MM.1S (cell line): ENCODE results near the gene KRTAP1-1.

ENCODE experiments used
- DNase-seq: peaks from one replicate; pipeline ENCODE4 v3.0.0-alpha.2; 2015
- H2AFZ ChIP-seq: fragments of 300-600 bp; sonication (generic); 2 replicates; pipeline ENCODE4 v1.6.0; 2016; ENCODE audit warnings: antibody characterized with exemption, low read length
- H3F3A ChIP-seq: fragments of 300-600 bp; sonication (generic); 2 replicates; pipeline ENCODE4 v1.6.1; 2016; ENCODE audit warnings: mild to moderate bottlenecking, antibody characterized with exemption, low read length, moderate library complexity, mixed read lengths; ENCODE audit not compliant: insufficient read depth
- H3K27ac ChIP-seq: fragments of 300-600 bp; sonication (generic); 2 replicates; pipeline ENCODE4 v1.5.1; 2016; ENCODE audit warnings: mild to moderate bottlenecking, low read length
- H3K27me3 ChIP-seq: fragments of 300-600 bp; sonication (generic); replicated peaks from 2 replicates; pipeline ENCODE4 v1.6.0; 2016; ENCODE audit warnings: low read length; ENCODE audit not compliant: insufficient read depth
- H3K36me3 ChIP-seq: fragments of 300-600 bp; sonication (generic); replicated peaks from 2 replicates; pipeline ENCODE4 v1.6.1; 2016; ENCODE audit warnings: mild to moderate bottlenecking, low read length, mixed read lengths; ENCODE audit not compliant: insufficient read depth
- H3K4me1 ChIP-seq: fragments of 300-600 bp; sonication (generic); 2 replicates; pipeline ENCODE4 v1.6.1; 2016; ENCODE audit warnings: low read length, mixed read lengths
- H3K4me2 ChIP-seq: fragments of 300-600 bp; sonication (generic); 2 replicates; pipeline ENCODE4 v1.6.0; 2016; ENCODE audit warnings: low read depth, low read length
- H3K4me3 ChIP-seq: fragments of 300-600 bp; sonication (generic); 2 replicates; pipeline ENCODE4 v1.5.1; 2016; ENCODE audit warnings: low read length, mixed read lengths
- H3K79me2 ChIP-seq: fragments of 300-600 bp; sonication (generic); 2 replicates; pipeline ENCODE4 v1.6.1; 2016; ENCODE audit warnings: mixed run types, low read length, mixed read lengths
- H3K9ac ChIP-seq: fragments of 300-600 bp; sonication (generic); 2 replicates; pipeline ENCODE4 v1.6.1; 2016; ENCODE audit warnings: low read length, mixed read lengths
- H3K9me2 ChIP-seq: fragments of 300-600 bp; sonication (generic); replicated peaks from 2 replicates; pipeline ENCODE4 v1.6.1; 2016; ENCODE audit warnings: mild to moderate bottlenecking, low read length, mixed read lengths; ENCODE audit not compliant: insufficient read depth
- H3K9me3 ChIP-seq: fragments of 300-600 bp; sonication (generic); replicated peaks from 2 replicates; pipeline ENCODE4 v1.6.1; 2016; ENCODE audit warnings: mild to moderate bottlenecking, low read length, mixed read lengths; ENCODE audit not compliant: insufficient read depth
- H4K20me1 ChIP-seq: fragments of 300-600 bp; sonication (generic); 2 replicates; pipeline ENCODE4 v1.6.1; 2016; ENCODE audit warnings: mild to moderate bottlenecking, low read length, moderate library complexity, mixed read lengths; ENCODE audit not compliant: insufficient read depth
- CTCF ChIP-seq: fragments of 300-600 bp; sonication (generic); IDR thresholded peaks from 2 replicates; pipeline ENCODE4 v1.5.1; 2016; ENCODE audit warnings: antibody characterized with exemption, low read length, mixed read lengths
- EZH2 ChIP-seq: fragments of 300-600 bp; sonication (generic); optimal IDR thresholded peaks from 2 replicates; pipeline ENCODE3; 2017; ENCODE audit warnings: low read depth, mild to moderate bottlenecking, antibody characterized with exemption, low read length, mixed read lengths
- EZH2phosphoT487 ChIP-seq: fragments of 300-600 bp; sonication (generic); IDR thresholded peaks from 2 replicates; pipeline ENCODE4 v1.6.1; 2018; ENCODE audit warnings: antibody characterized with exemption, low read length

KRTAP1-1 gene

GRCh38 chr17:41012326-41013120 lies 28.7 kb downstream of the KRTAP1-1 start:
- H3K4me2 ChIP-seq: no peak overlapping the region
- H2AFZ ChIP-seq: no peak overlapping the region
- H3K9me3 ChIP-seq: no peaks in the 10 kb centered on the region
- no peaks in the 10 kb centered on the region for H3K36me3 ChIP-seq
- no peak overlapping the region for H3K27ac ChIP-seq
- no peaks in the 10 kb centered on the region for H4K20me1 ChIP-seq
- no peaks in the 10 kb centered on the region for H3K79me2 ChIP-seq
- no peaks in the 10 kb centered on the region for H3F3A ChIP-seq
- no peak for DNase-seq
- no peak overlapping the region for H3K4me3 ChIP-seq
- no peak overlapping the region for H3K9ac ChIP-seq
- TF ChIP-seq EZH2: no peak
- TF ChIP-seq EZH2phosphoT487: no peak
- no peak for TF ChIP-seq CTCF
- no peaks in the 10 kb centered on the region for H3K27me3 ChIP-seq
- no peaks in the 10 kb centered on the region for H3K4me1 ChIP-seq
- no peaks in the 10 kb centered on the region; the same call in 1 of the 2 replicates for H3K9me2 ChIP-seq

DNA sequence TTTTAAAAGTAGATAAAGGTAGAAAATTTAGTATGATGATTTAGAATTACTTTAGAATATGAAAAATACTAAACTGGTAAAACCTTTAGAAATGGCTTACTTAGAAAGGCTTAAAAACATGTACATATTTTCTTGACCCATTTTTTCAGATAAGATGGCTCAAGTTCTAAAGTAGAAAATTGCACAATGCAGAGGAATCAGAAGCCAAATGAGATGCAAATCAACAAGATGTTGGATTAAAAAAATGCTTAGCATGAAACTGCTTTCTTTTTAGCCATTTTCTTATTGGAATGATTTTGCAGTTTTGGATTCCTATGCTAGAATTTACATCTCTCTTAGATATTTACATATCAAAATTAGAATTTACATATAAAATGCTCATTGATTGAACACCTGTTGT lies 30.8 kb downstream of the KRTAP1-1 start:
- TF ChIP-seq CTCF (no peak), EZH2 (no peak), EZH2phosphoT487 (no peak)
- no peak overlapping the region for H2AFZ ChIP-seq
- H3K9me3 ChIP-seq: no peaks in the 10 kb centered on the region
- H3K27me3 ChIP-seq: no peaks in the 10 kb centered on the region
- H3F3A ChIP-seq: no peaks in the 10 kb centered on the region
- no peaks in the 10 kb centered on the region for H4K20me1 ChIP-seq
- H3K4me3 ChIP-seq: no peak overlapping the region
- no peaks in the 10 kb centered on the region for H3K79me2 ChIP-seq
- H3K27ac ChIP-seq: no peak overlapping the region
- H3K9ac ChIP-seq: no peak overlapping the region
- no peak overlapping the region for H3K4me2 ChIP-seq
- H3K4me1 ChIP-seq: no peaks in the 10 kb centered on the region
- no peak for DNase-seq
- H3K36me3 ChIP-seq: no peaks in the 10 kb centered on the region
- no peaks in the 10 kb centered on the region; the same call in 1 of the 2 replicates for H3K9me2 ChIP-seq

DNA sequence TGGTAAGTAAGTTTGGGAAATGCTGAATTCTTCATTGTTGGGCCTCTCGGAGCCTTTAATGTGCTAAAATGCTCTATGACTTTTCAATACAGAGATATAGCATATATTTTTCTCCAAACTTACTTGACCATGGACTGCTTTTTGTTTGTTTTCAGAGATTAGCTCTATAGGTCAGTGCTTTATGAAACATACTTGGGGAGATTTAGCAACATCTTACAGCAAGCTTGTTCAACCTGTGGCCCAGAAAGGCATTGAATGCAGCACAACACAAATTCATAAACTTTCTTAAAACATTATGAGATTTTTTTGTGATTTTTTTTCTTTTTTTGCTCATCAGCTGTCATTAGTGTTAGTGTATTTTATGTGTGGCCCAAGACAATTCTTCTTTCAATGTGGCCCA lies 31.3 kb downstream of the KRTAP1-1 start:
- Histone ChIP-seq H3K36me3 (no peaks in the 10 kb centered on the region), H3K9ac (no peak overlapping the region), H3K4me3 (no peak overlapping the region), H3K79me2 (no peaks in the 10 kb centered on the region), H3K27ac (no peak overlapping the region), H2AFZ (no peak overlapping the region), H3K4me2 (no peak overlapping the region), H3K9me2 (no peaks in the 10 kb centered on the region; the same call in 1 of the 2 replicates), H3K4me1 (no peaks in the 10 kb centered on the region), H4K20me1 (no peaks in the 10 kb centered on the region), H3K9me3 (no peaks in the 10 kb centered on the region), H3K27me3 (no peaks in the 10 kb centered on the region), H3F3A (no peaks in the 10 kb centered on the region)
- no peak for TF ChIP-seq EZH2phosphoT487
- no peak for DNase-seq

GRCh38 chr17:41009301-41009760 lies 31.9 kb downstream of the KRTAP1-1 start:
- H3K9ac ChIP-seq: no peak overlapping the region
- no peak overlapping the region for H3K4me2 ChIP-seq
- H3K9me3 ChIP-seq: no peaks in the 10 kb centered on the region
- H3K36me3 ChIP-seq: no peaks in the 10 kb centered on the region
- no peaks in the 10 kb centered on the region for H3F3A ChIP-seq
- no peak overlapping the region for H3K27ac ChIP-seq
- TF ChIP-seq EZH2: no peak
- TF ChIP-seq EZH2phosphoT487: no peak
- no peak for TF ChIP-seq CTCF
- no peak for DNase-seq
- H3K27me3 ChIP-seq: no peaks in the 10 kb centered on the region
- no peak overlapping the region for H2AFZ ChIP-seq
- H3K4me3 ChIP-seq: no peak overlapping the region
- no peaks in the 10 kb centered on the region; the same call in 1 of the 2 replicates for H3K9me2 ChIP-seq
- H3K79me2 ChIP-seq: no peaks in the 10 kb centered on the region
- H3K4me1 ChIP-seq: no peaks in the 10 kb centered on the region
- H4K20me1 ChIP-seq: no peaks in the 10 kb centered on the region
